Measurements from ENCODE around the gene FAR2. TPM values are rescaled to one million over a fixed set of nuclear protein-coding genes. Genes with fewer than 3 reads are reported as not detected.

The FAR2 gene
- total and polyA plus RNA-seq, 2 donors (not counting 3 experiments of a cell fraction or from before 2014, with no cell fraction given) = 32.3 to 61.7 TPM

DNA sequence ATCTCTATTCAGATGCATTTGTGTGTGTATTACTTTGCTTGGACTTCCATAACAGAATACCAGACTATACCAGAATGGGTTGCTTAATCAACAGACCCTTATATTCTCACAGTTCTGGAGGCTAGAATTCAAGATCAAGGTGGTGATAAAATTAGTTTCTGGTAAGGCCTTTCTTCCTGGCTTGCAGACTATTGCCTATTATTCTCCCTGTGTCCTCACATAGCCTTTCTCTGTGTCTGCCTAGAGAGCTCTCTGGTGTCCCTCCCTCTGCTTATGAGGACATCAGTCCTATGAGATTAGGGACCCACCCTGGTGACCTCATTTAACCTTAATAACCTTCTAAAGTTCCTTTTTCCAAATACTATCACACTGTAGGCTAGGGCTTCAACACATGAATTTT, 106.0 kb downstream of the FAR2 start:
- Histone ChIP-seq H4K20me1 (replicated peaks; ENCODE audit: control insufficient read depth, extremely low read depth, insufficient read depth, low read length) (no peaks in the 10 kb centered on the region), H3K9ac (replicated peaks; ENCODE audit: extremely low read depth, insufficient read depth, low read length) (no peak overlapping the region), H3K27me3 (ENCODE audit: control insufficient read depth in 2 of 2, insufficient read depth in 2 of 2, low read length in 2 of 2) (no peaks in the 10 kb centered on the region), H3K4me3 (replicated peaks in 1 of 3; ENCODE audit: insufficient read depth in 1 of 3, low read depth in 1 of 3, low read length in 3 of 3) (no peak overlapping the region), H3K9me1 (replicated peaks; ENCODE audit: control insufficient read depth, extremely low read depth, insufficient read depth, low read length) (no peaks in the 10 kb centered on the region), H3K36me3 (ENCODE audit: control insufficient read depth in 2 of 2, extremely low read depth in 1 of 2, insufficient read depth in 2 of 2, low read length in 2 of 2) (no peaks in the 10 kb centered on the region), H3K4me2 (ENCODE audit: insufficient read depth, low read length) (no peak overlapping the region), H3K79me2 (ENCODE audit: control insufficient read depth, insufficient read depth, low read length) (no peaks in the 10 kb centered on the region), H2AFZ (ENCODE audit: low read depth, low read length) (no peak overlapping the region), H3K4me1 (ENCODE audit: control insufficient read depth, extremely low read depth, insufficient read depth, low read length) (no peaks in the 10 kb centered on the region), H3K27ac (ENCODE audit: insufficient read depth, low read depth, low read length) (no peak overlapping the region), H3K9me3 (replicated peaks; ENCODE audit: control insufficient read depth, insufficient read depth, low read length) (no peaks in the 10 kb centered on the region)
- TF ChIP-seq EZH2 (IDR thresholded peaks at IDR 0.05; ENCODE audit: borderline replicate concordance, low read depth, low read length, severe bottlenecking) (no peak), POLR2AphosphoS5 (IDR thresholded peaks at IDR 0.05; ENCODE audit: insufficient read depth, low read depth, low read length) (no peak), MYC (IDR thresholded peaks at IDR 0.05; ENCODE audit: low read depth, low read length) (no peak), POLR2A (IDR thresholded peaks at IDR 0.05; ENCODE audit: low read depth, low read length) (no peak)
- TF ChIP-seq, protein P1, sequence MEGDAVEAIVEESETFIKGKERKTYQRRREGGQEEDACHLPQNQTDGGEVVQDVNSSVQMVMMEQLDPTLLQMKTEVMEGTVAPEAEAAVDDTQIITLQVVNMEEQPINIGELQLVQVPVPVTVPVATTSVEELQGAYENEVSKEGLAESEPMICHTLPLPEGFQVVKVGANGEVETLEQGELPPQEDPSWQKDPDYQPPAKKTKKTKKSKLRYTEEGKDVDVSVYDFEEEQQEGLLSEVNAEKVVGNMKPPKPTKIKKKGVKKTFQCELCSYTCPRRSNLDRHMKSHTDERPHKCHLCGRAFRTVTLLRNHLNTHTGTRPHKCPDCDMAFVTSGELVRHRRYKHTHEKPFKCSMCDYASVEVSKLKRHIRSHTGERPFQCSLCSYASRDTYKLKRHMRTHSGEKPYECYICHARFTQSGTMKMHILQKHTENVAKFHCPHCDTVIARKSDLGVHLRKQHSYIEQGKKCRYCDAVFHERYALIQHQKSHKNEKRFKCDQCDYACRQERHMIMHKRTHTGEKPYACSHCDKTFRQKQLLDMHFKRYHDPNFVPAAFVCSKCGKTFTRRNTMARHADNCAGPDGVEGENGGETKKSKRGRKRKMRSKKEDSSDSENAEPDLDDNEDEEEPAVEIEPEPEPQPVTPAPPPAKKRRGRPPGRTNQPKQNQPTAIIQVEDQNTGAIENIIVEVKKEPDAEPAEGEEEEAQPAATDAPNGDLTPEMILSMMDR (IDR thresholded peaks at IDR 0.05; ENCODE audit: extremely low read depth in 1 of 2, insufficient read depth in 1 of 2, low read depth in 1 of 2, low read length in 2 of 2) = no peak
- TF ChIP-seq, protein P2, sequence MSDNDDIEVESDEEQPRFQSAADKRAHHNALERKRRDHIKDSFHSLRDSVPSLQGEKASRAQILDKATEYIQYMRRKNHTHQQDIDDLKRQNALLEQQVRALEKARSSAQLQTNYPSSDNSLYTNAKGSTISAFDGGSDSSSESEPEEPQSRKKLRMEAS (IDR thresholded peaks at IDR 0.05; ENCODE audit: insufficient read depth, insufficient read length) = no peak
- ChIA-PET POLR2A (no interaction called here), CTCF (no interaction called here)
- no peak for FAIRE-seq
- intact Hi-C loops (cut with micrococcal nuclease) = no loop called here
- BruUV-seq (replicated peaks) = no TSS peak
- dilution Hi-C loops (cut with MboI; ENCODE audit: extremely low pct_ligation_motif_present, low sequenced_read_pairs) = no loop called here
- no peak for DNase-seq (ENCODE audit: low read depth, low spot score)

DNA sequence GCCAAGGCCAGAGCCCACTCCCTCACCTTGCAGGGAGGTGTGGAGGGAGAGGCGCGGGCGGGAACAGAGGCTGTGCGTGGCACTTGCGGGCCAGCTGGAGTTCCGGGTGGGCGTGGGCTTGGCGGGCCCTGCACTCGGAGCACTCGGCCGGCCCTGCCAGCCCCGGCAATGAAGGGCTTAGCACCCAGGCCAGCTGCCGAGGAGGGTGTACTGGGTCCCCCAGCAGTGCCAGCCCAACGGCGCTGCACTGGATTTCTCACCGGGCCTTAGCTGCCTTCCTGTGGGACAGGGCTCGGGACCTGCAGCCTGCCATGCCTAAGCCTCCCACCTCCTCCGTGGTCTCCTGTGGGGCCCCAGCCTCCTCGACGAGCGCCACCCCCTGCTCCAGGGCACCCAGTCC, 107.5 kb downstream of the FAR2 start:
- intact Hi-C loops (cut with micrococcal nuclease) = no loop called here
- Histone ChIP-seq H3K4me2 (ENCODE audit: insufficient read depth, low read length) (no peak overlapping the region), H3K36me3 (ENCODE audit: control insufficient read depth in 2 of 2, extremely low read depth in 1 of 2, insufficient read depth in 2 of 2, low read length in 2 of 2) (no peaks in the 10 kb centered on the region), H3K79me2 (ENCODE audit: control insufficient read depth, insufficient read depth, low read length) (no peaks in the 10 kb centered on the region), H2AFZ (ENCODE audit: low read depth, low read length) (no peak overlapping the region), H3K27me3 (ENCODE audit: control insufficient read depth in 2 of 2, insufficient read depth in 2 of 2, low read length in 2 of 2) (no peaks in the 10 kb centered on the region), H3K4me1 (ENCODE audit: control insufficient read depth, extremely low read depth, insufficient read depth, low read length) (no peaks in the 10 kb centered on the region), H4K20me1 (replicated peaks; ENCODE audit: control insufficient read depth, extremely low read depth, insufficient read depth, low read length) (no peaks in the 10 kb centered on the region), H3K9ac (replicated peaks; ENCODE audit: extremely low read depth, insufficient read depth, low read length) (no peak overlapping the region), H3K9me1 (replicated peaks; ENCODE audit: control insufficient read depth, extremely low read depth, insufficient read depth, low read length) (no peaks in the 10 kb centered on the region), H3K9me3 (replicated peaks; ENCODE audit: control insufficient read depth, insufficient read depth, low read length) (no peaks in the 10 kb centered on the region), H3K4me3 (replicated peaks in 1 of 3; ENCODE audit: insufficient read depth in 1 of 3, low read depth in 1 of 3, low read length in 3 of 3) (no peak overlapping the region), H3K27ac (ENCODE audit: insufficient read depth, low read depth, low read length) (no peak overlapping the region)
- TF ChIP-seq MYC (IDR thresholded peaks at IDR 0.05; ENCODE audit: low read depth, low read length) (no peak), GATA2 (IDR thresholded peaks at IDR 0.05; ENCODE audit: insufficient read depth, insufficient read length, low read depth, low read length) (no peak), JUN (IDR thresholded peaks at IDR 0.05; ENCODE audit: borderline replicate concordance, insufficient read depth, insufficient read length, low read depth) (no peak), POLR2A (IDR thresholded peaks at IDR 0.05; ENCODE audit: low read depth, low read length) (no peak), POLR2AphosphoS5 (IDR thresholded peaks at IDR 0.05; ENCODE audit: insufficient read depth, low read depth, low read length) (no peak), FOS (IDR thresholded peaks at IDR 0.05; ENCODE audit: borderline replicate concordance, insufficient read depth, low read length) (no peak), EZH2 (IDR thresholded peaks at IDR 0.05; ENCODE audit: borderline replicate concordance, low read depth, low read length, severe bottlenecking) (no peak)
- TF ChIP-seq, protein P1 (IDR thresholded peaks at IDR 0.05; ENCODE audit: extremely low read depth in 1 of 2, insufficient read depth in 1 of 2, low read depth in 1 of 2, low read length in 2 of 2) = no peak
- TF ChIP-seq, protein P2 (IDR thresholded peaks at IDR 0.05; ENCODE audit: insufficient read depth, insufficient read length) = no peak
- CTCF ChIA-PET = no interaction called here
- DNase-seq (ENCODE audit: low read depth, low spot score) (no peak), FAIRE-seq (no peak)
- POLR2A ChIA-PET = no interaction called here
- BruUV-seq (replicated peaks) = no TSS peak
- dilution Hi-C loops (cut with MboI; ENCODE audit: extremely low pct_ligation_motif_present, low sequenced_read_pairs) = no loop called here

Measured in endothelial cell of umbilical vein (primary cell).